Transverse colon (tissue), 4 donors: ENCODE results near the gene IRX5. TPM values are rescaled to one million over a fixed set of nuclear protein-coding genes. Genes with fewer than 3 reads are reported as not detected.

Source experiments
- DNase-seq: peaks from one replicate; pipeline ENCODE4 v3.0.0-alpha.2; 2019
- H3K27ac ChIP-seq, 4 donors: fragments of 200-600 bp; sonication (generic); 2 replicates each; pipeline ENCODE4 v1.5.1; 2016 to 2018; ENCODE audit warnings: inconsistent platforms in 4 of 4
- H3K27me3 ChIP-seq: fragments of 200-600 bp; sonication (generic); 2 replicates; pipeline ENCODE4 v1.5.1; 2017; ENCODE audit warnings: inconsistent platforms
- H3K36me3 ChIP-seq, 4 donors: fragments of 200-600 bp; sonication (generic); 2 replicates each; pipeline ENCODE4 v1.5.1; 2017 to 2019; ENCODE audit warnings: inconsistent platforms in 4 of 4
- H3K4me1 ChIP-seq, 4 donors: fragments of 200-600 bp; sonication (generic); 2 replicates each; pipeline ENCODE4 v1.5.1; 2017 to 2020; ENCODE audit warnings: inconsistent platforms in 4 of 4
- H3K4me3 ChIP-seq, 4 donors: fragments of 200-600 bp; sonication (generic); 1 replicate in 1 of 4; 2 replicates in 3 of 4; pipeline versions ENCODE4 v1.5.1 to v1.6.1; 2017 to 2019; ENCODE audit warnings: inconsistent platforms in 4 of 4
- H3K9me3 ChIP-seq, 2 donors: fragments of 200-600 bp; sonication (generic); 2 replicates each; pipeline ENCODE4 v1.5.1; 2017 to 2019; ENCODE audit warnings: inconsistent platforms in 2 of 2
- EP300 ChIP-seq: sonication (generic); formaldehyde crosslinking; IDR thresholded peaks from one replicate; pipeline ENCODE4 v1.6.1; 2017; ENCODE audit warnings: antibody characterized with exemption, low read depth
- POLR2A ChIP-seq: fragments of 450-650 bp; IDR thresholded peaks from one replicate; pipeline ENCODE4 v1.6.1; 2016; ENCODE audit warnings: antibody characterized with exemption, mild to moderate bottlenecking, moderate library complexity
- POLR2AphosphoS5 ChIP-seq, 3 donors: sonication (generic); formaldehyde crosslinking; IDR thresholded peaks; one replicate each; pipeline ENCODE4 v1.6.1; 2016; ENCODE audit warnings: antibody characterized with exemption in 3 of 3
- WGBS, 2 donors: methylation state at CpG; one replicate each; pipeline ENCODE4 v1.1.5; 2018; ENCODE audit warnings: low coverage in 1 of 2; 5-methylcytosine and 5-hydroxymethylcytosine counted together
- in situ Hi-C, 4 donors: fragments of 200-750 bp; cut with MboI; loops; one replicate each; pipeline versions ENCODE4 v1.15.0 to v1.15.1; 2017; ENCODE audit warnings: low sequenced_read_pairs in 3 of 4, low pct_ligation_motif_present in 1 of 4, low pct_unique_long_range_greater_than_20kb in 1 of 4
- intact Hi-C: fragments of 100-400 bp; cut with DNase I; formaldehyde crosslinking; loops from one replicate; pipeline ENCODE4 v1.15.1; 2023; ENCODE audit warnings: low total_unique reads
- total RNA-seq, 4 donors: library from RNA; depleted of rRNA; stranded (reverse); fragments of >200 nt; gene quantifications; one replicate each; pipeline ENCODE4 v1.1.0, GENCODE V29; 2016
- TF ChIP-seq, protein P1 (sequence below), 5 experiments: fragments of 200-600 bp in 3 of 5; fragments of 450-650 bp in 2 of 5; sonication (generic) in 3 of 5; IDR thresholded peaks; 1 replicate in 2 of 5; 2 replicates in 3 of 5; pipeline ENCODE4 v1.5.1; 2016 to 2017; ENCODE audit warnings: antibody characterized with exemption in 5 of 5, inconsistent platforms in 3 of 5, mild to moderate bottlenecking in 2 of 5, moderate library complexity in 1 of 5

The IRX5 gene
- total RNA-seq, 4 donors from 2014 or later, result not detected

DNA sequence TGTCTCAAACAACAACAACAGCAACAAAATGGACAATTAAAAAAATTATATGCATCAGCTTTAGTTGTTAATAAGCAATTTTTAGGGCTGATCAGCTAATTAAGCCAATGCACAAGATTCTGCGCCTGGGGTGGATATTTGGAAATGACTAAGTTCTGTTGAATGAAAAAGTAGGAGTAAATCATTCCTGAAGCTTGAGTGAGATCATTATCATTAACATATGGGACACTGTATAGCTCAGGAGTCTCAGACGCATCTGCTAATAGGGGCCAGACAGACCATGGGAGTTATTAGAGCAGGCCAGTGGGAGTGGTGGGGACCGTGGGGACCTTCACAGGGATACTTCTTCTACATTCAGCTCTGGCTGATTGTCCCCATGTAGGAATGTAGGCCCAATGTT lies 22.8 kb downstream of the IRX5 start:
- Histone ChIP-seq H3K27ac (no peak overlapping the region), H3K36me3 (no peaks in the 10 kb centered on the region), H3K27me3 (peaks cover 48% of the 10 kb centered on the region), H3K9me3 (no peaks in the 10 kb centered on the region), H3K4me1 (no peaks in the 10 kb centered on the region), H3K4me3 (no peak overlapping the region)
- DNase-seq, result no peak
- TF ChIP-seq EP300 (no peak), POLR2AphosphoS5 (IDR thresholded peaks at IDR 0.05) (no peak)
- in situ Hi-C loops (no loop called here), intact Hi-C loops (no loop called here)
- WGBS, 2 donors, result 78 to 100% methylated on average over 3 of the region's 3 CpGs

DNA sequence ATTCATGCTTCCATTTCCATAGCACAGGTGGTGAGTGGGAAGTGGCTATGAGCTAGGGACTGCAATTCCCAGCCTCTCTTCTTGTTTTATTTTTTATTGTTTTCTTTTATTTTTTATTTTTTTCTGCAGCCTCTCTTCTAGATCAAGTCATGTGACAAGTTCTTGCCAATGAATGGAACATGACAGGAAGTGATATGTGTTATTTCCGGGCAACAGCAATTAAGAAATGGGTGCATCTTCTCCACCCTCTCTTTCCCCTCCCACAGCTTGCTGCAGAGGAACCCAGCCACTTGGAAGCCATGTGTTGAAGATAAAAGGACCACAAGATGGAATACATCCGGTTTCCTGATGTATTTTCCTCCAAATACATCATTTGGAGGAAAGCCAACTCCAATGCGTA lies 23.6 kb downstream of the IRX5 start:
- DNase-seq, result no peak
- in situ Hi-C loops, result no loop called here
- Histone ChIP-seq H3K4me3 (no peak overlapping the region), H3K36me3 (no peaks in the 10 kb centered on the region), H3K4me1 (no peaks in the 10 kb centered on the region), H3K27ac (no peak overlapping the region), H3K27me3 (peaks cover 40% of the 10 kb centered on the region), H3K9me3 (no peaks in the 10 kb centered on the region)
- 56 to 68% methylated on average over 3 of the region's 3 CpGs for WGBS, 2 donors
- intact Hi-C loops, result no loop called here
- no peak for TF ChIP-seq POLR2A
- TF ChIP-seq, protein P1, sequence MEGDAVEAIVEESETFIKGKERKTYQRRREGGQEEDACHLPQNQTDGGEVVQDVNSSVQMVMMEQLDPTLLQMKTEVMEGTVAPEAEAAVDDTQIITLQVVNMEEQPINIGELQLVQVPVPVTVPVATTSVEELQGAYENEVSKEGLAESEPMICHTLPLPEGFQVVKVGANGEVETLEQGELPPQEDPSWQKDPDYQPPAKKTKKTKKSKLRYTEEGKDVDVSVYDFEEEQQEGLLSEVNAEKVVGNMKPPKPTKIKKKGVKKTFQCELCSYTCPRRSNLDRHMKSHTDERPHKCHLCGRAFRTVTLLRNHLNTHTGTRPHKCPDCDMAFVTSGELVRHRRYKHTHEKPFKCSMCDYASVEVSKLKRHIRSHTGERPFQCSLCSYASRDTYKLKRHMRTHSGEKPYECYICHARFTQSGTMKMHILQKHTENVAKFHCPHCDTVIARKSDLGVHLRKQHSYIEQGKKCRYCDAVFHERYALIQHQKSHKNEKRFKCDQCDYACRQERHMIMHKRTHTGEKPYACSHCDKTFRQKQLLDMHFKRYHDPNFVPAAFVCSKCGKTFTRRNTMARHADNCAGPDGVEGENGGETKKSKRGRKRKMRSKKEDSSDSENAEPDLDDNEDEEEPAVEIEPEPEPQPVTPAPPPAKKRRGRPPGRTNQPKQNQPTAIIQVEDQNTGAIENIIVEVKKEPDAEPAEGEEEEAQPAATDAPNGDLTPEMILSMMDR (IDR thresholded peaks at IDR 0.05), result no peak
- TF ChIP-seq EP300, result no peak
- no peak for TF ChIP-seq POLR2AphosphoS5 (IDR thresholded peaks at IDR 0.05)

DNA sequence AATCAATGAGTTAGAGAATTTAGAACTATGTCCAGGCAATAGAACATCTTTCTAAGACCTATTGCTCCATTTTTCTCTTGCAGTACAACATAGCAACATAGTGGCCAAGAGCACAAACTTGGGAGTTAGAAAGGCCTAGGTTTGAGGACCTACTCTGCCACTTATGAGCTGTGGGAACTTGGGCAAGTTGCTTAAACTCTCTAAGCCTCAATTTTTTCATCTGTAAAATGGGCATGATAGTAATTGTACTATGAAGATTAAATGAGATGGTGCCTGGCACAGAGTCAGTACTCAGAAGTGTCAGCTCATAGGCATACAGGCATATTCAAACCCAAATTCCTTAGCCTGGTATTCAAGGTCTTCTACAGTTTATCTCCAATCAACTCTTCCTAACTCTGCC lies 25.1 kb downstream of the IRX5 start:
- H3K36me3 ChIP-seq, result no peaks in the 10 kb centered on the region
- no peak overlapping the region for H3K27ac ChIP-seq
- in situ Hi-C loops (no loop called here), intact Hi-C loops (no loop called here)
- no peak overlapping the region for H3K4me3 ChIP-seq
- H3K27me3 ChIP-seq, result peaks cover 25% of the 10 kb centered on the region
- H3K4me1 ChIP-seq, result no peaks in the 10 kb centered on the region
- no peaks in the 10 kb centered on the region for H3K9me3 ChIP-seq
- no peak for DNase-seq
- TF ChIP-seq POLR2AphosphoS5 (IDR thresholded peaks at IDR 0.05), result no peak
- TF ChIP-seq EP300, result no peak
- TF ChIP-seq, protein P1 (IDR thresholded peaks at IDR 0.05), result no peak
- no peak for TF ChIP-seq POLR2A

DNA sequence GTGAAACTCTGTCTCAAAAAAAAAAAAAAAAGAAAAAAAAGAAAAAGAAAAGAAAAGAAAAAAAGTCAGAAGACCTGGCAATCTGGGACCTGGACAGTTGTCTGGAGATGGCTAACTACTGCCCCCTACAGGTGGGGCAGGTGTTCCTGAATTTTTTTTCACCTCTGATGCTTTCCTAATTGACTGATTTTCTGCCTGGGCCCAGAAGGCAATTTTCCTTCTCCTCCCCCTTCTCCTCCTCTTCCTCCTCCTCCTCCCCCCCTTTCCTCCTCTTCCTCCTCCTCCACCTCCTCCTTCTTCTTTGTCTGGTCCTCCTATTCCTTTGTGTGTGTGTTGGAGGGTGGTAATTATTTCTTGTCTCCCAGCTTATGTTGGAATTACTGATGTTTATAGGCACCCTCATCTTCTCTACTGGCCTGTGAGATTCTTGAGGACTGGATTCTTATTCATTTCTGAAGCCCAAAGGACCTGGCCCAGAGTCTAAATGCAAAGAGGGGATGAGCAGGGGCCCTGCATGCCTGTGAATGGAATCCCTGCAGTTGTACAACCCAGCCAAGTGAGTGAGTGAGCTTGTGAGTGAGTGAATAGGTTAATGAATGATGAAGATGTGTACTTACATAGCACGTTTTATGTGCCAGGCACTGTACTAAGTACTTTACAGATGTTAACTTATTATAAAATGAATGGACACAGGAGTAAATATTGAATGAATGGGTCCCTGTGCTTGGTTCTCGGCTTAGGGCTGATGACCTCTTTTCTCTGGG lies 26.9 kb downstream of the IRX5 start:
- Histone ChIP-seq H3K4me1 (no peaks in the 10 kb centered on the region), H3K36me3 (no peaks in the 10 kb centered on the region), H3K9me3 (no peaks in the 10 kb centered on the region), H3K27ac (no peak overlapping the region), H3K27me3 (peaks cover 10% of the 10 kb centered on the region), H3K4me3 (no peak overlapping the region)
- TF ChIP-seq POLR2AphosphoS5 (IDR thresholded peaks at IDR 0.05) (no peak), EP300 (no peak), POLR2A (no peak)
- TF ChIP-seq, protein P1 (IDR thresholded peaks at IDR 0.05), result peak; percentile 26 to 52 (median 49)
- intact Hi-C loops, result no loop called here
- 69% methylated on average over 2 of the region's 2 CpGs; no CpG with 5 or more reads in 1 of the 2 donors for WGBS, 2 donors
- in situ Hi-C loops, result no loop called here
- DNase-seq, result peak; percentile 23

DNA sequence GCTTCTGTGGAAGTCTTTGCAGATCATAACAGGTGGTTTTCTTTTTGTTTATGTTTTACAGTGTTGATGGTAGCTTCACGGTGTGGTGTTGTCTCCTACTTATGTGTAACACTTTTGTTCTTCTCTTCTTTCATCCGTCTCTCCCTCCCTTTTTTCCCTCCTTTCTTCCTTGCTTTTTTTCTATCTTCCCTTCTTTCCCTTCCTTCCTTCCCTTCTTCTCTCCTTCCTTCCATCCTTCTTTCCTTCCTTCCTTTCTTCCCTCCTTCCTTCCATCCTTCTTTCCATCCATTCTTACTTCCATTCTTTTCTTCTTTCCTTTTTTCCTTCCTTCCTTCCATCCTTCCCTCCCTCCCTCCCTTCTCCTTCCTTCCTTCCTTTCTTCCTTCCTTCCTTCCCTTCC lies 31.4 kb downstream of the IRX5 start:
- no peaks in the 10 kb centered on the region for H3K4me1 ChIP-seq
- no peak overlapping the region for H3K27ac ChIP-seq
- no peaks in the 10 kb centered on the region for H3K27me3 ChIP-seq
- H3K9me3 ChIP-seq, result no peaks in the 10 kb centered on the region
- no peak overlapping the region for H3K4me3 ChIP-seq
- TF ChIP-seq, protein P1 (IDR thresholded peaks at IDR 0.05), result no peak
- no peak for TF ChIP-seq POLR2AphosphoS5 (IDR thresholded peaks at IDR 0.05)
- TF ChIP-seq EP300, result no peak
- TF ChIP-seq POLR2A, result no peak
- DNase-seq, result no peak
- 63 to 79% methylated on average over 2 of the region's 2 CpGs for WGBS, 2 donors
- in situ Hi-C loops (no loop called here), intact Hi-C loops (no loop called here)
- no peaks in the 10 kb centered on the region for H3K36me3 ChIP-seq
